IMR-90 (cell line): Measurements from ENCODE around the gene LENEP. TPM values are rescaled to one million over a fixed set of nuclear protein-coding genes. Genes with fewer than 3 reads are reported as not detected.

Experiments
- NFE2L2 ChIP-seq: fragments of 150-350 bp; IDR thresholded peaks from 2 replicates; pipeline ENCODE4 v1.6.1; 2016; ENCODE audit warnings: low read depth, mild to moderate bottlenecking, low read length
- USF2 ChIP-seq: fragments of 150-350 bp; IDR thresholded peaks from 2 replicates; pipeline ENCODE4 v1.6.1; 2017; ENCODE audit warnings: mild to moderate bottlenecking, antibody characterized with exemption, low read length, low read depth
- polyA plus RNA-seq, 3 experiments: library from polyadenylated mRNA; depleted of rRNA; stranded (reverse); fragments of >200 nt; gene quantifications; 2 replicates each; pipeline ENCODE4 v1.2.3, GENCODE V29; 2012; ENCODE audit warnings: low replicate concordance in 1 of 3
- total RNA-seq: library from RNA; depleted of rRNA; stranded (reverse); fragments of >200 nt; gene quantifications from 2 replicates; pipeline ENCODE4 v1.2.3, GENCODE V29; 2012

The LENEP gene
- total and polyA plus RNA-seq, 2 of the 4 experiments (the other 2 are of a cell fraction): not detected

- TF ChIP-seq USF2 (peak; percentile 94), NFE2L2 (no peak)
Measured at GRCh38 chr1:154982897-154983648, 10.3 kb upstream of the LENEP start, which contains the start of gene FLAD1 (continued).
